Stimulated activated naive CD8-positive, alpha-beta T cell treated with anti-CD3 and anti-CD28 coated beads, Interleukin-15, Interleukin-2, amounts not matched to agents 100 U/mL and 50 U/mL, for 24 hours (primary cell): ENCODE measurements around the gene BACE2.
"Not testable (repeated sequence)": the region's sequence is repeated elsewhere in the genome, so short reads cannot be mapped to it uniquely, and the experiment has no call there.

Experiments
- ATAC-seq: fragments of 150-1000 bp; cut with Tn5 transposase; one replicate; pipeline ENCODE4 v1.10.0; 2021
- DNase-seq: peaks from one replicate; pipeline ENCODE4 v3.0.0; 2021

Gene BACE2

GRCh38 chr21:41240040-41240439 is 72.1 kb downstream of the BACE2 start:
- no peak for DNase-seq
- ATAC-seq: no peak

GRCh38 chr21:41241341-41241740 is 73.4 kb downstream of the BACE2 start:
- no peak for ATAC-seq
- DNase-seq: no peak

DNA sequence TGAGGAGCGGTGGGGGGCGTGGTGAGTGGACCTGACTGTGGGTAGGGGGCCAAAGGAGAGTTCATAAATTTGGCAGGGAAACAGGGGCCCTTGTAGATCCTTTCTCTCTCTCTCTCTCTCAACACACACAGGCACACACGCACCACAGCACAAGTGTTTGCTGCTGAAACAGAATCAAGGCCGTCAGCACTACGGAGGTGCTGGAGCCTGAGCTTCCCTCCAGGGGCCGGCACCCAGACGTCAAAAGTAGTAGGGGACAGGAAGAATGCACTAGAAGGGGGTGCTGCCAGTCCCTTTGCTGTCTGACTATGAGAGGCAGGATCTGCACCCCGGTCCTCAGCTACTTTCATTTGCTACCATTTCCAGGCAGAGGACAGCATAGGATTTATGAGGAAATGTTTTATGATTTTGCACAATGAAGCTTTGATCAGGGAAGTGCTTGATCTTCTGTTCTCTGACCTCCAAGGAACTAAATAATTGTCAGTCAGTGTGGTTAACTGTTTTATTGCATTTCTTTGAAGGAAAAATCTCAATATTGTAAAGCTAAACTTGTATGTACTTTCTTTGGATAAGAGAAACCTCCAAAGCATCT is 74.4 kb downstream of the BACE2 start:
- ATAC-seq (no peak), DNase-seq (no peak)

- no peak for DNase-seq
- ATAC-seq: no peak
Measured at GRCh38 chr21:41243107-41243506, 75.1 kb downstream of the BACE2 start.

GRCh38 chr21:41244266-41244880 is 76.4 kb downstream of the BACE2 start:
- not testable (repeated sequence) for DNase-seq, ATAC-seq

GRCh38 chr21:41245509-41246135 is 77.7 kb downstream of the BACE2 start:
- no peak for ATAC-seq
- no peak for DNase-seq

GRCh38 chr21:41246808-41247207 is 78.8 kb downstream of the BACE2 start:
- no peak for DNase-seq
- no peak for ATAC-seq

DNA sequence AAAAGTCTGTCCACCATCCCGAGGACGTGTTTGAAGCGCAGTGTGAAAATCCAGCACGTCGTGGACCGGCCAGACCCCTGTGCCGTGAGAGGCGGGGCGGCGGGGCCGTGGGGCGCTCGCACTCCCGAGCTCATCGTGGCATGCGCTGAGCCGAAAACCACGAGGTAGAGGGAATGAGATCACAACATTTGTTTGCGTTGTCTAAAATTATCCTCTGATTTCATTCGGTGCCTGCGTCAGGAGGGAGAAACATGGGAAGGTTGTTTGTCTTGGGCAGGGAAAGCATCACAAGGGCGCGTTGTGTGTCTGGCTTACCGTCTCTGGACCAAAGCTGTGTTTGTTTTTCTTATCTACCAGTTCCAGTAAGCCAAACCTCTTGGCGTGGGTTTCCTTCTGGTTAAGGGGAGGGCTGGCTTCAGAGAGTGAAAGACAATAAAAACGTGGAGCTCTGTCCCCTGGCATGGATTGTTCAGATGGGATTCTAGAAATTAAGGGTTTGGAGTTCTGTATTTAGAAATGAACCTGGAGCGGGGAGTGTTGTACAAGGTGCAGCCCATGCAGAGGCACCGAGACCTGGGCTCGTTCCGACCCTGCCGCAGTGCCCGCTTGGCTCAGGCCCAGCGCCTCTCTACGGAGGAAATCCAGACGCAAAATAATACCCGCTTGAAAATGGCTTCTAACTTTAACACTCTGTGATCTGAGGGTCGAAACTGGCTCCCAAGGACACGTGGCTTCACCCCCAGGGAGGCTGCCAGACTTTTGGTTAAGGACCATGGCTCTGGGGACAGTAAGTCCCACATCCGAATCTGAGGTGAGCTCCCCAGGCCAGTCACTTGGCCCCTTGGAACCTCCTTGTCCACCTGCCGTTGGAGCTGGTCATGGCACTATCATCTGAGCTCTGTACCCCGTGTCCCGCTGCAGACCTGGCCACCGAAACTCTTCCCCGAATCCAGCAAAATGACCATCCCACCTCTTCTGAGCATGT is 79.9 kb downstream of the BACE2 start:
- DNase-seq (no peak), ATAC-seq (no peak)

DNA sequence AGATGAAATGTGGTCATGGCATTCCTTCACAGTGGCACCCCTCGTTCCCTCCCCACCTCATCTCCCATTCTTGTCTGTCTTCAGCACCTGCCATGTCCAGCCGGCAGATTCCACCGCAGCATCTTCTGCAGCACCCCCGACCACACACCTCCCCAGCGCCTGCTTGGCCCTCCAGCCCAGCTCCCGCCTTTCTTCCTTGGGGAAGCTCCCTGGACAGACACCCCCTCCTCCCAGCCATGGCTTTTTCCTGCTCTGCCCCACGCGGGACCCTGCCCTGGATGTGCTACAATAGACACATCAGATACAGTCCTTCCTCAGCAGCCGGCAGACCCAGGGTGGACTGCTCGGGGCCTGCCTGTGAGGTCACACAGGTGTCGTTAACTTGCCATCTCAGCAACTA is 81.5 kb downstream of the BACE2 start:
- DNase-seq (no peak), ATAC-seq (no peak)

GRCh38 chr21:41250519-41250918 is 82.6 kb downstream of the BACE2 start:
- DNase-seq (no peak), ATAC-seq (no peak)

GRCh38 chr21:41251961-41252642 is 84.1 kb downstream of the BACE2 start:
- no peak for ATAC-seq

GRCh38 chr21:41254090-41254700 is 86.2 kb downstream of the BACE2 start:
- ATAC-seq: no peak
- DNase-seq: no peak

More at GRCh38 chr21:41251961-41252642, 84.1 kb downstream of the BACE2 start:
- no peak for DNase-seq

DNA sequence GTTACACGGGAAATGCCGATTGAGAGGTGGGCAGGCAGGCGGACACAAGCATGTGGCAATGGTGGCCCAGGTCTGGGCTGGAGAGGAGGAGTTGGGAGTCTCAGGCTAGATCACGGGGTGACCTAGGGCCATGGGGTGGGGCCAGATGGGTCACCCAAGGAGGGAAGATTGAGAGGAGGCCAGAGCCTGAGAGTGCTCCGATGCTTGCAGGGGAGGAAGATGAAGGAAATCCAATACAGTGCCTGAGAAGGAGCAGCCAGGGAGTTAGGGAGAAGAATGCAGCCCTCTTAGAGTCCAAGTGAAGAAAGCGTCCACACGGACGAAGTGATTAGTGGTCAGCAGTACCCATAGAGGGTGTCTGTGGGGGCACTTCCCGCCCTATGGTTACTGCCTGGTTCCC is 87.2 kb downstream of the BACE2 start:
- DNase-seq (no peak), ATAC-seq (no peak)

- not testable (repeated sequence) for DNase-seq
Measured at GRCh38 chr21:41256231-41256630, 88.3 kb downstream of the BACE2 start.

DNA sequence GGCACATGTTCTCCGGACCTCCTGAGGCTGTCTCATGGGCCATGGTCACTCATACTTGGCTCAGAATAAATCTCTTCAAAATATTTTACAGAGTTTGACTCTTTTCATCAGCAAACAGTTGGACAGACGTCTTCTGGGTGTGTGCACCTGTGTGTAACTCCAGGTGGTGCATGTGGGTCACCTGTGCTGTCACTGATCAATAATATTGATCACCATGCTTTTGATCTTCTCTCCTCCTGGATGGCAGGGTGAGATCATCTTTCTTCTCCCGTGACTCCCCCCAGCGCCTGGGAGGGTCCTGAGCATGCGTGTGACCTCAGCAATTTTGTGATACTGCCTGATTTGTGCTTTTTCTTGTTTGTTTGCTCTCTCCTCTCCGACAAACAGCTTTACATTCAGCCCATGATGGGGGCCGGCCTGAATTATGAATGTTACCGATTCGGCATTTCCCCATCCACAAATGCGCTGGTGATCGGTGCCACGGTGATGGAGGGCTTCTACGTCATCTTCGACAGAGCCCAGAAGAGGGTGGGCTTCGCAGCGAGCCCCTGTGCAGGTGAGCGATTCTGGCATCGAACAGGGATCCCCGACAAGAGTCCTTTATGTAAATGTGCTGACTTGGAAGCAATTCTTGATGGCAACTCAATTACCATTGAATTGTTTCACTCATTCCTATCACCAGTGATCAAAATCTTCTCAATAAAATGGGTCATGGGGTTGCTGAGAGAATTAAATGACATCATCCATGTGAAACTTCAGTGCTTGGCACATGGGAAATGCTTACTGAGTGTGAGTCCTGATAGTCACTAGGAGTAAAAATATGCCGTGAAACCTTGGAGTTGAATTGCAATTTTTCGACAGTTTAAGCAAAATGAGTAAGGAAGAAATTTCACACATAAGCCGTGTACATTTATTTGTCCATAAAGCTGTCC is 89.1 kb downstream of the BACE2 start:
- DNase-seq: no peak
- no peak for ATAC-seq

More at GRCh38 chr21:41256231-41256630, 88.3 kb downstream of the BACE2 start:
- ATAC-seq: not testable (repeated sequence)

GRCh38 chr21:41258617-41259016 is 90.7 kb downstream of the BACE2 start:
- DNase-seq (no peak), ATAC-seq (no peak)

- no peak for ATAC-seq
- DNase-seq: no peak
Measured at GRCh38 chr21:41260428-41260827, 92.5 kb downstream of the BACE2 start.

DNA sequence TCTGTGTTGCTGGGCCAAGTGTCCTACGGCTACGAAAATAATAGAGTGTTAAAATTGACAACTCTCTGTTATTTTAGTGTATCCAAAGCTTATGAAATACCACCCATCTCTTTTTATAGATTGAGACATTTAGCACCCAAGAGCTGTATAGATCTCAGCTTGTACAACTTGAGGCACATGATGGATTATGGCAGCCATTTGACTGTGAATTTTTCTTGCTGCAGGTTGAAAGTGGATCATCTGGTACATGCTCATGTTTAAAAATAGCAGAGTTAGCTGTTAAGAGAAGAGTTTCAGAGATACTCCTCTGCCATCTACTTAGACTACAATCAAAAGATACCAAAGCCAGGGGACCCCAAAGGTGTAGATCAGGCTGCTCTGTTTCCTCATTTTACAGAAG is 99.4 kb downstream of the BACE2 start:
- ATAC-seq (no peak), DNase-seq (no peak)

DNA sequence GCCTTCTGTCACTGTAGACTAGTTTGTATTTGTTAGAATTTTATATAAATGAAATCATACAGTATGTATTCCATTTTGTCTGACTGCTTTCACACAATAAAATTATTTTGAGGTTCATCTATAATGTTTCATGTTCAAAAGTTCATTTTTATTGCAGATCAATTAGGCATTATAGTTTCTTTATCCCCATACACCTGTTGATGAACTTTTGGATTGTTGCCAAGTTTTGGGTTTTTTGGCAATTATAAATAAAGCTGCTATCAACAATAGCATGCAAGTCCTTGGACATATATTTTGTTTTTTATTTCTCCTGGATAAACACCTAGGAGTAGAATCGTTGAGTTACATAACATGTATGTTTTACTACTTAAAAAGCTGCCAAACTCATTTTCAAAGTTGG is 101.6 kb downstream of the BACE2 start:
- DNase-seq (no peak), ATAC-seq (no peak)

DNA sequence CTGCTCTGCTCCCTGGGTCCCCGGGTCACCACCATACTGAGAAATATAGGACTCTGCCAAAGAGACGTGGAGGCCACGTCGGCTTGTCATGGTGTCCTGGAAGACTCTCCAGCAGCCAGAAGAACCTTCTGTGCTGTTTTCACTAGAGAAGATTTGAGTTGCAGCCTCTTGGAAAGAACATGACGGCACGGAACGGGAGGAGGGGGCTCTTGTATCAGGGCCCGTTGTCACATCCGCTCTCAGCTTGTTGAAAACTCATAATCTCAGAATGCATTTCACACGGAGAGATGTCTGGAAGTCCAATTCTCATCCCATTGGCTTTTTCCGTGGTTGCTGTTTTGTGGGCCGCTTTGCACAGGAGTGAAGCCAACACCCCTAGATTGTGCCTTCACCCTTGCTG is 109.2 kb downstream of the BACE2 start:
- DNase-seq: no peak
- no peak for ATAC-seq
